Stimulated activated CD4-positive, alpha-beta T cell treated with anti-CD3 and anti-CD28 coated beads, Interleukin-4, amount 100 ng/mL, for 24 hours (primary cell): Measurements from ENCODE around the gene ASMT.
"Not testable (repeated sequence)": the region's sequence is repeated elsewhere in the genome, so short reads cannot be mapped to it uniquely, and the experiment has no call there.

ENCODE experiments used
- DNase-seq: peaks from one replicate; pipeline ENCODE4 v3.0.0-alpha.2; 2020

Gene ASMT

DNA sequence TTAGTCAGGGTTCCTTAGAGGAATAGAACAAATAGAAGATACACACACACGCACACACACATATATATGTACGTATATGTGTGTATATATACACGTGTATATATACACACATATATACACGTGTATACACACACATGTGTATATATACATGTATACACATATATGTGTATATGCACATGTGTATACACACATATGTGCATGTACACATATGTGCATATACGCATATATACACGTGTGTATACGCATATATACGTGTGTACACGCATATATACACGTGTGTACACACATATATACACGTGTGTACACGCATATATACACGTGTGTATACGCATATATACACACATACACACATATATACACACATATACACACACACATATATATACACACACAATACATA is 41.5 kb downstream of the ASMT start:
- no peak for DNase-seq

DNA sequence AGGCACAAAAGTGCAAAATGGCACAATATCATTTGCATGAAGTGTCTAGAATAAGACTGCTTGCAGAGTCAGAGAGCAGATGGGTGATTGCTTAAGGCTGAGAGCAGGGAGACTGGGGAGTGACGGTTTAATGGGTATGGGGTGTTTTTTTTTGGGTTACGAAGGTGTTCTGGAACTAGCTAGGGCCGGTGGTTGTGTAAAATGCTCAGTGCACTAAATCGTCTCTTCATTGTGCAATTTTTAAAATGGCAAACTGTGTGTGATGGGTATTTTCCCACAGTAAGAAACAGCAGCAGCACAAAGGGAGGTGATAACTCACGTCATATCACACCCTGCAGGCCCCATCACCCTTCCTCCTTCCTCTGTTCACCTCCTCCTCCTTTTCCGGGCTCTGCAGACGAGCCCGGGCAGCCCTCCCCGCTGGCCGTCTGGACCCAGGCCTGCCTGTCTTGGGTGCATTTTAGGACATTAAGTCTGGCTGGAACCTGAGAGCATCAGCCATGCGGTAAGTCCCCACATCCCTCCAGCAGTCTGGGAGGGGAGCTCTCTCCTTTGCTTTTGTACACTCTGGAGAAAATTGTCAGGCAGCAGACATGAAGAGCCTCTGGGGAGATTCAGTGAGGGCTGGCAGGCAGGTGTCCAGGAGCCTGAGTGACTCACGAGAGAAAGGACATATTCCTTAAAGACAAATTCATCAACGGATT is 42.7 kb downstream of the ASMT start:
- DNase-seq: peak; percentile 48

DNA sequence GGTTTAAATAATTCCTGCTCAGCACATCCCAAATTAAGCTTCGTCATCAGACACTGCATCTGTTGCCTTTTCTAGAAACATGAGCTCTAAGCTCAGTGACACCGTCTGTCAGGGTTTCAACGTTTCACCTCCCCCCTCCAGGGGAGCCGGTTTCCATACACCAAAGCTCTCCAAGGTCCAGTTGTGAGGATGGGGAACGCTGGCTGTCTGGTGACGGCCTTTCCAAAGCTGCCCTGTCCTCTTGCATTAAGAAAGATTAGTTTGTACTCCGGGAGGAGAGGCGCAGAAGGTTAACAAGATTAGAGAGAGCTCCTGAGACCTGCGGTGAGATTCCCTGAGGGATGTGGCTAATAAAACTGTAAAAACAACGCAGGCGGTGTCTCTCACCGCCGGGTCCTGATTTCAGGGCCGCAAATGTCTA is 43.2 kb downstream of the ASMT start:
- DNase-seq: no peak

DNA sequence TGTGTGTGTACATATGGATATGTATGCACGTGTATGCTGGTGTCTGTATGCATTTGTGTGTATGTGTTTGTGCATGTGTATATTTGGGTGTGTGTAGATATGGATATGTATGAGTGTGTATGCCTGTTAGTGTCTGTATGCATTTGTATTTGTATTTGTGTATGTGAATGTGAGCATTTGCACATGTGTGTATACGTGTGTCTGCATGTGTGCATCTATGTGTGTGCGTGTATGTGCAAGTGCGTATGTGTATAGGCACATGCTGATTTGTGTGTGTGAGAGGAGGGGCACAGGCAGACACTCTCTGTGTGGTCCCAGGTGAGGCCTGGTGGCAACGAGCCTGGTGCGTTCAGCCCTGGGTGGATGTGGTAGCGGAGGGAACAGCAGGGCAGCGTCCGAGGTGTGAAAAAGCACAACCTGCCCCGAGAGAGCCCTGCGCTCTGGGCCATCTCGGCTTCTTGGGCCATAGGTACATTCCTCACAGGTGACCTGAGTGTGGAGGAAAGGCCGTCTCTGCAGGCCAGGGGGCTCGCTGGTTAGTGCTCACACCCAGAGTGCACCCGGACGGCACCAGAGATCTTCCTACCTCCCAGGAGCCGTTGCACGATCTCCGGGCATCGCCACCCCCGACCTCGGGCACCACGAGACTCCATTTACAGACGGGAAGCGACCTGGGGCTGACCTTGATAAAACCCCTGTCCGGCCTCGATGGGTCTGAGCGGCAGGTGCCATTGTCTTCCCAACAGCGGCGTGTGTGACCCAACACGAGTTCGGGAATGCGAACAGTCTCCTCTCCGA is 45.0 kb downstream of the ASMT start:
- DNase-seq: no peak

DNA sequence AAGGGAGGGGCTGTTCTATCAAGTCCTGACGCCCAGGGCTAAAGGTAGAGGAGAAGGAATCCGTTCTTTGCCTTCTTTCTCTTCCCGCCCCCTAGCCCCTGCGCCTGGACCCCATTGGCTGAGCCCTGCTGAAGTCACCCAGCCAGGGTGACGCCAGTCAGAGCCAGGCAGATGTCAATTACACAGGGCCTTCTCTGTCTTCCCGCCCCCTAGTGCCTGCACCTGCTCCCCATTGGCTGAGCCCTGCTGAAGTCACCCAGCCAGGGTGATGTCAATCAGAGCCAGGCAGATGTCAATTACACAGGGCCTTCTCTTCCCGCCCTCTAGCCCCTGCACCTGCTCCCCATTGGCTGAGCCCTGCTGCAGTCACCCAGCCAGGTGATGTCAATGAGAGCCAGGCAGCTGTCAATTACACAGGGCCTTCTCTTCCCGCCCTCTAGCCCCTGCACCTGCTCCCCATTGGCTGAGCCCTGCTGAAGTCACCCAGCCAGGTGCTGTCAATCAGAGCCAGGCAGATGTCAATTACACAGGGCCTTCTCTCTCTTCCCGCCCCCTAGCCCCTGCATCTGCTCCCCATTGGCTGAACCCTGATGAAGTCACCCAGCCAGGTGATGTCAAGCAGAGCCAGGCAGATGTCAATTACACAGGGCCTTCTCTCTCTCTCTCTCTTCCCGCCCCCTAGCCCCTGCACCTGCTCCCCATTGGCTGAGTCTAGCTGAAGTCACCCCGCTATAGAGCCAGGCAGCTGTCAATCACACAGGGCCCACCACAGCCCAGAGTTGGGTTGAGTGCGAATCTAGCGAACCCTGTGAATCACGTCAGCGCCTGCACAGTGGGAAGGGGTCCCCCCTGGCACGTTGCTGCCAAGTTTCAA is 46.4 kb downstream of the ASMT start:
- DNase-seq: peak; percentile 16

DNA sequence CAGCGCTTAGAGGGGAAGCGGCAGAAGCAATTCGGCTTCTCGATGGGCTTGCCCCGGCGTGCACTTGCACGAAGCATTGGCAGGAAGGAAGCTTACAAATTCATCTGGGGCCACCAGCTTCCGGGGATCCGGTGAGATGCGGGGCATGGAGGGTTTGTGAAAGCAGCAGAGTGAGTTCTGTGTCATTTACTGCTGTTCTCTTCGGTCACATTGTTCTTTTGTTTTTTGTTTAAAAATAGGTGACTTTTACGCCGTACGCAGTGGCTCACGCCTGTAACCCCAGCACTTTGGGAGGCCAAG is 47.0 kb downstream of the ASMT start:
- no peak for DNase-seq

DNA sequence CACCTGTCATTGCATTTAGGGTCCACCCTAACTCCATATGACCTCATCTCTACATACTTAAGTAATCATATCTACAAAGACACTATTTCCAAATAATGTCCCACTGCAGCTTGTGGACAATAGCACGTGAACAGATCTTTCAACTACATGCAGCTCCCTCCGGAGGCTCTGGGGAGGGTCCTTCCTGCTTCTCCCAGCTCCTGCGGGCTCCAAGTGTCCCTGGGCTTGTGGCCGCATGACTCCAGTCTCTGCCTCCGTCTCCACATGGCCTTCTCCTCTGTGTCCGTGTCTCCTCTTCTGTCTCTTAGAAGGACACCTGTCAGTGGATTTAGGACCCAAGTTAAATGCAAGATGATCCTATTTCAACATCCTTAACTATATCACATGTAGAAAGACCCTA is 52.7 kb downstream of the ASMT start:
- DNase-seq: no peak

DNA sequence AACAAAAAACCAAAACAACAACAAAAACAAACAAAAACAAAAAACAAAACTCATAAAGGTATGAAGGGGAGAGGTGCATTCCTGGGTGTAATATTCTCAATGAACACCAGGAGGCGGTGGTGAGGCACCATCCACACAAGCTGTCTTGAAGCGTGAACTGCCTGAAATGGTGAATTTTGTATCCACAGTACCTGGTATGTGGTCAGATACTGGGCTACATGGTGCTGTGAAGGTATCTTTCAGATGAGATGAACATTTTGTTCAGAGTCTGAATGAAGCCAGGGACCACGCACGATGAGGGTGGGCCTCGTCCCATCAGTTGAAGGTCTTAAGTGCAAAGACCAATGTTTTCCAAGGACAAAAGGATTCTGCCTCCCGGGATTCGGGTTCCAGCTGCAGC is 58.5 kb downstream of the ASMT start:
- DNase-seq: peak; percentile 52

DNA sequence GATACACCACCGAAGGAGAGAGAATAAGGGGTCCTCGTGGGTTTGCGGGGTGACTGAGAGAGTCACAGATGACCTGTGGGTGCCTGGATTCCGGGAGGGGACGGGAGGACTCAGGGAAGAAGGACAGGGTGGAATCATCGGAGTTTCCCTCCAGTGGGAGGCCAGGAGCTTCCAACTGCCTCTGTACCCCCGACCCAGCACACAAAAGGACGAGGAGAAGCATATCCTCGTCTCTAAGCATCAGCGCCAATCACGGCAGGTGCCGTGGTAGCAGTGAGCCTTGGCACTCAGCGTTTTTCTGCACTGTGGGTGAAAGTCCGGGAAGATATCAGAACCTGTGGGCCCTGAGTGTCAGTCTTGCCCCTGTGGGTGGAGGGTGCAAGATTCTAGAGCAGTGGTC is 62.0 kb downstream of the ASMT start:
- DNase-seq: no peak

DNA sequence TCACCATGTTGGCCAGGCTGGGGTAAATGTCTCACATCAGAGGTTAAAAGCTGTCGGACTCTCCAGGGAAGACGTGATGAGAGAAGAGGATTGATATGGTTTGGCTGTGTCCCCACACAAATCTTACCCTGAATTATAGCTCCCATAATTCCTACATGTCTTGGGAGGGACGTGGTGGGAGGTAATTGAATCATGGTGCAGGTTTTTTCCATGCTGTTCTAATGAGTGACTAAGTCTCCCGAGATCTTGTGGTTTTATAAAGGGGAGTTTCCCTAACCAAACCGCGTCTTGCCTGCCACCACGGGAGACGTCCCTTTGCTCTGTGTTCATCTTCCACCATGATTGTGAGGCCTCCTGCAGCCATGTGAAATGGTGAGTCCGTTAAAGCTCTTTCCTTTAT is 64.4 kb downstream of the ASMT start:
- DNase-seq: peak; percentile 43

DNA sequence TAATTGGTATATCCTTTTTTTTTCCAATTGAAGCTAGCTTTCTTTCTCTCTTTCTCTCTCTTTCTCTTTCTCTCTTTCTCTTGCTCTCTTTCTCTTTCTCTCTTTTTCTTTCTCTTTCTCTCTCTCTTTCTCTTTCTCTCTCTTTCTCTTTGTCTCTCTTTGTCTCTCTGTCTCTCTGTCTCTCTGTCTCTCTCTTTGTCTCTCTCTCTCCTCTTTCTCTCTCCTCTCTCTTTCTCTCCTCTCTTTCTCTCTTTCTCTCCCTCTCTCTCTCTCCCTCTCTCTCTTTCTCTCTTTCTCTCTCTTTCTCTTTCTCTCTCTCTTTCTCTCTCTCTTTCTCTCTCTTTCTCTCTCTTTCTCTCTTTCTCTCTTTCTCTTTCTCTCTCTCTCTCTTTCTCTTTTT is 66.6 kb downstream of the ASMT start:
- no peak for DNase-seq

DNA sequence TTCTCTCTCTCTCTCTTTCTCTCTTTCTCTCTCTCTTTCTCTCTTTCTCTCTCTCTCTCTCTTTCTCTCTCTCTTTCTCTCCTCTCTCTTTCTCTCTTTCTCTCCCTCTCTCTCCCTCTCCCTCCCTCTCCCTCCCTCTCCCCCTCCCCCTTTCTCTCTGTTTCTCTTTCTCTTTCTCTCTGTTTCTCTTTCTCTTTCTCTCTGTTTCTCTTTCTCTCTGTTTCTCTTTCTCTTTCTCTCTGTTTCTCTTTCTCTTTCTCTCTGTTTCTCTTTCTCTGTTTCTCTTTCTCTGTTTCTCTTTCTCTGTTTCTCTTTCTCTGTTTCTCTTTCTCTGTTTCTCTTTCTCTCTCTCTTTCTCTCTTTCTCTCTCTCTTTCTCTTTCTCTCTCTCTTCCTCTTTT is 67.0 kb downstream of the ASMT start:
- not testable (repeated sequence) for DNase-seq

DNA sequence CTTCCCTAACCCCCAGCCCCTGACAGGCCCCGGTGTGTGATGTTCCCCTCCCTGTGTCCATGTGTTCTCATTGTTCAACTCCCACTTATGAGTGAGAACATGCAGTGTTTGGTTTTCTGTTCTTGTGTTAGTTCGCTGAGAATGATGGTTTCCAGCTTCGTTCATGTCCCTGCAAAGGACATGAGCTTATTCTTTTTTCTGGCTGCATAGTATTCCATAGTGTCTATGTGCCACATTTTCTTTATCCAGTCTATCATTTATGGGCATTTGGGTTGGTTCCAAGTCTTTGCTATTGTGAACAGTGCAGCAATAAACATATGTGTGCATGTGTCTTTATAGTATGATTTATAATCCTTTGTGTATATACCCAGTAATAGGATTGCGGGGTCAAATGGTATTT is 67.6 kb downstream of the ASMT start:
- DNase-seq: not testable (repeated sequence)

DNA sequence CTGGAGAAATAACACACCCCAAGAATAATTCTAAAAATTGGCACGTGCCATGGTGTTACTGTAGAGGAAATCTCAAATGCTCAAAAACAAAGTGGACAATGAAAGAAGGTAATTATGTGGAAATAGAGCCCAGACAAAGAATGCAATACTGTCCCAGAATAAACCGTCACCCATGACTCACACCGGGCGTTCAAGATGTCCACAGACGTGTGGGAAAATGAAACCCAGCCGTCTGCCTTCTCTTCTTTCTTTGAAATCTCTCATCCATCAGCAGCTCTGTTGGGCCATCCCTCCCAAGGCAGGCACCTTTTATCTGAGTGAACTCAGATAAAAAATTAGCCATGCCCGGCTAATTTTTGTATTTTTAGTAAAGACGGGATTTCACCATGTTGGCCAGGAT is 70.0 kb downstream of the ASMT start:
- DNase-seq: not testable (repeated sequence)

DNA sequence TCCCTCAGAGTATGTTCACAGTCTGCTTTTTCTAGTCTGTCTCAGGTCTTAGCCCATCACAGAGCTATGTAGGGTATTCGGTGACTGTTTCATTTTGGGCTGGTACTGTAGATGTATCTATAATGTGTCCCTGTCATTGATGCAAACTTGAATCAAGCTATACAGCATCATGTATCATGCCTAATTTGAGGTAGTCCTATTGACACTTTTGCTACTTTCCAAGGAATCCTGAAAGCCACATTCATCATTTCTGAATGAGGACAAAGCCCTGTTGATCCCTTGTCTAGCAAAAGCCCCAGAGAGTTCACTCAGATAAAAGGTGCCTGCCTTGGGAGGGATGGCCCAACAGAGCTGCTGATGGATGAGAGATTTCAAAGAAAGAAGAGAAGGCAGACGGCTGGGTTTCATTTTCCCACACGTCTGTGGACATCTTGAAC is 70.6 kb downstream of the ASMT start:
- not testable (repeated sequence) for DNase-seq

DNA sequence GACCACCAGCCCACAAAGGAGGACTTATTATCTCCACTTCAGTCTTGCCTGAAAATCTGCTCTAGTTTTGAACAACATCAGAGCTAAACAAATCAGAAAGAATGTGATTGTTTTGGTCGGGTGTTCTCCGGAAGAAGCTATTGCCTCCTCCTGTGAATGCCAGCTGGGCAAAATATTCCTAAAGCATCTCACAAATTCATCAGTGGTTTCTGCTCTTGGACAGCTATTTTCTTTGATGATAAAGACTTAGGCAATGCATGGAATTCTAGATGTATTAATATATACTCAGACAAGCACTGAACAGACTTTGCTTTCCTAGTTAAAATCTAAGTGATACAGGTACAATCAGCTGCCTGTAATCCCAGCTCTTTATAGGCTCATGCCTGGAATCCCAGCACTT is 71.8 kb downstream of the ASMT start:
- no peak for DNase-seq
